Panc1 (cell line): Measurements from ENCODE around the gene INSYN1. TPM values are rescaled to one million over a fixed set of nuclear protein-coding genes. Genes with fewer than 3 reads are reported as not detected.

Source experiments
- ATAC-seq: fragments of 200-7000 bp; cut with Tn5 transposase; 2 replicates; pipeline ENCODE4 v1.9.1; 2020; ENCODE audit warnings: mild to moderate bottlenecking, moderate library complexity
- BruUV-seq: library from RNA; stranded (reverse); fragments of 400-500 nt; replicated peaks from 2 replicates; lab custom pipeline; 2021; lab: Mats Ljungman, UMichigan
- CTCF ChIA-PET: fragments of 300-600 bp; sonication (Branson Sonifier 250); formaldehyde crosslinking; loops from one replicate; lab custom pipeline; 2022; ENCODE audit warnings: antibody characterized with exemption; lab: Charles Lee
- POLR2A ChIA-PET: fragments of 300-600 bp; sonication (Branson Sonifier 250); formaldehyde crosslinking; loops from one replicate; lab custom pipeline; 2022; ENCODE audit warnings: antibody characterized with exemption; lab: Charles Lee
- DNase-seq: peaks from one replicate; pipeline ENCODE4 v3.0.0-alpha.2; 2010; ENCODE audit warnings: low read depth, low spot score
- H3K27ac ChIP-seq: 2 replicates; pipeline ENCODE4 v1.5.1; 2011; ENCODE audit warnings: mild to moderate bottlenecking, low read length, inconsistent platforms
- H3K27me3 ChIP-seq: fragments of 200-500 bp; sonication (Bioruptor generic); 2 replicates; pipeline ENCODE4 v1.6.0; 2014; ENCODE audit warnings: low read length, inconsistent platforms; ENCODE audit not compliant: control insufficient read depth, insufficient read depth
- H3K36me3 ChIP-seq: fragments of 200-500 bp; sonication (Bioruptor generic); 2 replicates; pipeline ENCODE4 v1.5.1; 2014; ENCODE audit warnings: inconsistent platforms, mild to moderate bottlenecking, low read length, moderate library complexity; ENCODE audit not compliant: control insufficient read depth, insufficient read depth
- H3K4me1 ChIP-seq: 2 replicates; pipeline ENCODE4 v1.5.1; 2011; ENCODE audit warnings: inconsistent platforms, mild to moderate bottlenecking, low read length, moderate library complexity; ENCODE audit not compliant: control insufficient read depth, insufficient read depth
- H3K4me3 ChIP-seq, 2 experiments: 2 replicates each; pipeline ENCODE4 v1.5.1; 2011 to 2012; ENCODE audit warnings: low read depth in 2 of 2, low read length in 2 of 2, mild to moderate bottlenecking in 2 of 2, inconsistent platforms in 1 of 2, moderate library complexity in 1 of 2
- H3K9me3 ChIP-seq: fragments of 200-500 bp; sonication (Bioruptor generic); 2 replicates; pipeline ENCODE4 v1.5.1; 2014; ENCODE audit warnings: low read depth, mild to moderate bottlenecking, inconsistent platforms, low read length, moderate library complexity; ENCODE audit not compliant: control insufficient read depth, insufficient read depth
- CTCF ChIP-seq: fragments of 450-650 bp; IDR thresholded peaks from 2 replicates; pipeline ENCODE4 v1.5.1; 2017; ENCODE audit warnings: mild to moderate bottlenecking
- POLR2AphosphoS5 ChIP-seq: IDR thresholded peaks from 2 replicates; pipeline ENCODE4 v1.6.1; 2012; ENCODE audit warnings: mild to moderate bottlenecking, low read depth, low read length, moderate library complexity
- SIN3A ChIP-seq: IDR thresholded peaks from 2 replicates; pipeline ENCODE4 v1.6.1; 2012; ENCODE audit warnings: low read depth, mild to moderate bottlenecking, low read length, moderate library complexity, borderline replicate concordance; ENCODE audit not compliant: insufficient read depth
- TCF7L2 ChIP-seq: IDR thresholded peaks from 2 replicates; pipeline ENCODE4 v1.6.1; 2011; ENCODE audit warnings: mild to moderate bottlenecking, low read depth, low read length, inconsistent platforms
- in situ Hi-C: cut with HindIII; loops from 2 replicates; pipeline ENCODE4 v1.10.0; 2016; ENCODE audit warnings: low sequenced_read_pairs, low pct_unique_long_range_greater_than_20kb
- intact Hi-C: fragments of 100-400 bp; cut with micrococcal nuclease; formaldehyde crosslinking; loops from one replicate; pipeline ENCODE4 v1.10.0; 2022; ENCODE audit not compliant: unreplicated experiment
- total RNA-seq: library from RNA; stranded (reverse); gene quantifications from one replicate; pipeline ENCODE4 v1.2.1, GENCODE V29; 2021; ENCODE audit not compliant: unreplicated experiment
- TF ChIP-seq, protein P1 (sequence below), 2 experiments: IDR thresholded peaks; 2 replicates each; pipeline ENCODE4 v1.6.1; 2011 to 2012; ENCODE audit warnings: low read depth in 2 of 2, control low read depth in 1 of 2, low read length in 1 of 2, mild to moderate bottlenecking in 1 of 2, moderate library complexity in 1 of 2; ENCODE audit not compliant: insufficient read depth in 1 of 2

INSYN1 gene
- total RNA-seq, 1 experiment from 2014 or later: 2.6 TPM

DNA sequence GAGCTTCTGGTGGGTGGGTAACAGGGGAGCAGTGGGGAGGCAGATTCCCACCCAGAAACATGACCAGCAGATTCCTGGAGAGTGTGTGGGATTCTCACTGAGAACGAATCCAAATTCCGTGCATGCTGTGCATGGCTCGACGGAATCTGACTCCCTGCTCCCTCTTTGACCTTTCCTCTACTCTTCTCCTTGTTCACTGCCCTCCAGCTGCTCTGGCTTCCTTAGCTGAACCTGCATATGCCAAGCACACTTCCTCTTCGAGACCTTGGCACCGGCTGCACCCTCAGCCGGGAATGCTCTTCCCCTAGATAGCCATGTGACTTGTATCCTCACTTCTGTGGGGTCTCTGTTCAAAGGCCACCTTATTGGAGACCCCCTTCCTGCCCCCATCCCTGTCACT, 6.3 kb downstream of the INSYN1 start:
- BruUV-seq: no TSS peak
- Histone ChIP-seq H3K27ac (no peak overlapping the region), H3K9me3 (no peaks in the 10 kb centered on the region), H3K4me3 (no peak overlapping the region), H3K27me3 (no peaks in the 10 kb centered on the region; the same call in 1 of the 2 replicates), H3K4me1 (peaks cover 16% of the 10 kb centered on the region; the same call in 1 of the 2 replicates), H3K36me3 (no peaks in the 10 kb centered on the region)
- CTCF ChIA-PET: no interaction called here
- intact Hi-C loops (no loop called here), in situ Hi-C loops (no loop called here)
- TF ChIP-seq CTCF (no peak), POLR2AphosphoS5 (no peak), TCF7L2 (no peak), SIN3A (no peak)
- TF ChIP-seq, protein P1, sequence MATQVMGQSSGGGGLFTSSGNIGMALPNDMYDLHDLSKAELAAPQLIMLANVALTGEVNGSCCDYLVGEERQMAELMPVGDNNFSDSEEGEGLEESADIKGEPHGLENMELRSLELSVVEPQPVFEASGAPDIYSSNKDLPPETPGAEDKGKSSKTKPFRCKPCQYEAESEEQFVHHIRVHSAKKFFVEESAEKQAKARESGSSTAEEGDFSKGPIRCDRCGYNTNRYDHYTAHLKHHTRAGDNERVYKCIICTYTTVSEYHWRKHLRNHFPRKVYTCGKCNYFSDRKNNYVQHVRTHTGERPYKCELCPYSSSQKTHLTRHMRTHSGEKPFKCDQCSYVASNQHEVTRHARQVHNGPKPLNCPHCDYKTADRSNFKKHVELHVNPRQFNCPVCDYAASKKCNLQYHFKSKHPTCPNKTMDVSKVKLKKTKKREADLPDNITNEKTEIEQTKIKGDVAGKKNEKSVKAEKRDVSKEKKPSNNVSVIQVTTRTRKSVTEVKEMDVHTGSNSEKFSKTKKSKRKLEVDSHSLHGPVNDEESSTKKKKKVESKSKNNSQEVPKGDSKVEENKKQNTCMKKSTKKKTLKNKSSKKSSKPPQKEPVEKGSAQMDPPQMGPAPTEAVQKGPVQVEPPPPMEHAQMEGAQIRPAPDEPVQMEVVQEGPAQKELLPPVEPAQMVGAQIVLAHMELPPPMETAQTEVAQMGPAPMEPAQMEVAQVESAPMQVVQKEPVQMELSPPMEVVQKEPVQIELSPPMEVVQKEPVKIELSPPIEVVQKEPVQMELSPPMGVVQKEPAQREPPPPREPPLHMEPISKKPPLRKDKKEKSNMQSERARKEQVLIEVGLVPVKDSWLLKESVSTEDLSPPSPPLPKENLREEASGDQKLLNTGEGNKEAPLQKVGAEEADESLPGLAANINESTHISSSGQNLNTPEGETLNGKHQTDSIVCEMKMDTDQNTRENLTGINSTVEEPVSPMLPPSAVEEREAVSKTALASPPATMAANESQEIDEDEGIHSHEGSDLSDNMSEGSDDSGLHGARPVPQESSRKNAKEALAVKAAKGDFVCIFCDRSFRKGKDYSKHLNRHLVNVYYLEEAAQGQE (IDR thresholded peaks at IDR 0.05; ENCODE audit: insufficient read depth in 1 of 2, low read depth in 2 of 2, low read length in 1 of 2): no peak
- DNase-seq: no peak
- POLR2A ChIA-PET: no interaction called here
- ATAC-seq: no peak

GRCh38 chr15:73746261-73746660, 6.9 kb downstream of the INSYN1 start:
- DNase-seq: no peak
- H3K9me3 ChIP-seq: no peaks in the 10 kb centered on the region
- no TSS peak for BruUV-seq
- no peak for ATAC-seq
- no peak overlapping the region for H3K4me3 ChIP-seq
- H3K36me3 ChIP-seq: no peaks in the 10 kb centered on the region
- peaks cover 16% of the 10 kb centered on the region; the same call in 1 of the 2 replicates for H3K4me1 ChIP-seq
- TF ChIP-seq, protein P1 (IDR thresholded peaks at IDR 0.05; ENCODE audit: insufficient read depth in 1 of 2, low read depth in 2 of 2, low read length in 1 of 2): no peak
- TF ChIP-seq CTCF: no peak
- TF ChIP-seq POLR2AphosphoS5: no peak
- TF ChIP-seq TCF7L2: no peak
- H3K27me3 ChIP-seq: no peaks in the 10 kb centered on the region
- H3K27ac ChIP-seq: no peak overlapping the region
- intact Hi-C loops (no loop called here), in situ Hi-C loops (no loop called here)
- ChIA-PET CTCF (no interaction called here), POLR2A (no interaction called here)
